Omental fat pad (tissue), 4 donors: ENCODE data around the gene ACTR6. TPM values are rescaled to one million over a fixed set of nuclear protein-coding genes. Genes with fewer than 3 reads are reported as not detected.

ENCODE experiments used
- ATAC-seq: fragments of 150-250 bp; one replicate; pipeline ENCODE4 v1.9.1; 2016; ENCODE audit warnings: mild to moderate bottlenecking, moderate library complexity; ENCODE audit not compliant: low FRiP score
- DNase-seq: peaks from one replicate; pipeline ENCODE4 v3.0.0-alpha.2; 2019; ENCODE audit warnings: low spot score
- total RNA-seq, 4 donors: library from RNA; depleted of rRNA; stranded (reverse); fragments of >200 nt; gene quantifications; one replicate each; pipeline ENCODE4 v1.1.0, GENCODE V29; 2016
- TF ChIP-seq, protein P1 (sequence below), 3 donors: fragments of 450-650 bp; IDR thresholded peaks; one replicate each; pipeline ENCODE4 v1.5.1; 2016 to 2017; ENCODE audit warnings: antibody characterized with exemption in 3 of 3, mild to moderate bottlenecking in 3 of 3, moderate library complexity in 2 of 3

Gene ACTR6
- total RNA-seq, 4 donors from 2014 or later, result 9.5 to 14.3 (median 11.6) TPM

DNA sequence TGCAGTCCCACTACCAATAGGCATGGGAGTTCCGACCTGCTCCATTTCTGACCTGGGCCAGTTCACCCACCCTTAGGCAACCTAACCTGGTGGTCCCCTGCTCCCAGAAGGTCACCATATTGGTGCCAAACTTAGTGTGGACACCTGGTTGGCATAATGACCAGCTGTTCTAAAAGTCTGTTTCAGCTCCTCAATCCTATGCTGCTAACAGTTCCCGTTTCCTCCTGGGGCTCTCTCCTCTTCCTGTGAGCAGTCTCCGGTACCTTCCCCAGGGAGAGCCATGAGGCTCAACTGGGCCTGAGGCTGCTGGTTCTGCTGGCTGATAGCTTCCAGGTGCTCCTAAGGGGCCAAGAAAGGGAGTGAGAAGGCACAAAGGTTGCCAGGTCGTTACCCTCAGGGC, 42.1 kb upstream of the ACTR6 start:
- ATAC-seq (no peak), DNase-seq (no peak)
- TF ChIP-seq, protein P1, sequence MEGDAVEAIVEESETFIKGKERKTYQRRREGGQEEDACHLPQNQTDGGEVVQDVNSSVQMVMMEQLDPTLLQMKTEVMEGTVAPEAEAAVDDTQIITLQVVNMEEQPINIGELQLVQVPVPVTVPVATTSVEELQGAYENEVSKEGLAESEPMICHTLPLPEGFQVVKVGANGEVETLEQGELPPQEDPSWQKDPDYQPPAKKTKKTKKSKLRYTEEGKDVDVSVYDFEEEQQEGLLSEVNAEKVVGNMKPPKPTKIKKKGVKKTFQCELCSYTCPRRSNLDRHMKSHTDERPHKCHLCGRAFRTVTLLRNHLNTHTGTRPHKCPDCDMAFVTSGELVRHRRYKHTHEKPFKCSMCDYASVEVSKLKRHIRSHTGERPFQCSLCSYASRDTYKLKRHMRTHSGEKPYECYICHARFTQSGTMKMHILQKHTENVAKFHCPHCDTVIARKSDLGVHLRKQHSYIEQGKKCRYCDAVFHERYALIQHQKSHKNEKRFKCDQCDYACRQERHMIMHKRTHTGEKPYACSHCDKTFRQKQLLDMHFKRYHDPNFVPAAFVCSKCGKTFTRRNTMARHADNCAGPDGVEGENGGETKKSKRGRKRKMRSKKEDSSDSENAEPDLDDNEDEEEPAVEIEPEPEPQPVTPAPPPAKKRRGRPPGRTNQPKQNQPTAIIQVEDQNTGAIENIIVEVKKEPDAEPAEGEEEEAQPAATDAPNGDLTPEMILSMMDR (IDR thresholded peaks at IDR 0.05), result no peak

DNA sequence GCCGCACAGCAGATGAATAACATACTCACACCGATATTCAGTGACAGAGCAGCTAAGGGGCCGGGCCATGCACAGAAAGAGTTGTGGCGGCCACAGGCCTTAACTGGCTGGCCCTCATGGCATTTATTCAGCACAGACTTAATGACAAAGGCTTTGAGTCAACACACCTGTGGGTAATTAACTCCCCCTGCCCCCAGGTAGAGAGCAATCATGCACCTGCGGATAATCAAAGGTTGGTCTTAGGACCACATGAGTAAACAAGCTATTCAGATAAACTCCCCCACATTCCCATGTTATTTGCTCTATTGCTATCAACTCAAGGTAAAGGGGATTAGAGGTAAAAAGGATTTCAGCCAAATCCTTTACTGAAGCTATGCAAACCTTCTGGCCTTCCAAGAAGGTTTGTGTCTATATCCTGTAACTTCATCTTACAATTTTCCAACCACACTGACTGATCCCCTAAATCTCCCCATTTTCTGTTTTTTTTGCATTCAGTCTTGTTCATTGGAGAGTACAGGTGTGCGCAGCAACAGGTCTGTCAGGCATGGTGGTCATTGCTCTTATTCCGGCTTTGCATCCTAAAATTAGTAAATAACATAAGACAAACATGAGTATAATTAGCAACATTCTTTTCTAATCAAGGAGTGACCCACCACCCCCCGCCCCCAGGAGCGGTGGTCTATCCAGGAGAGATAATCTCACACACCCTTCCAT, 41.1 kb upstream of the ACTR6 start:
- no peak for ATAC-seq
- TF ChIP-seq, protein P1 (IDR thresholded peaks at IDR 0.05), result no peak
- DNase-seq, result no peak

DNA sequence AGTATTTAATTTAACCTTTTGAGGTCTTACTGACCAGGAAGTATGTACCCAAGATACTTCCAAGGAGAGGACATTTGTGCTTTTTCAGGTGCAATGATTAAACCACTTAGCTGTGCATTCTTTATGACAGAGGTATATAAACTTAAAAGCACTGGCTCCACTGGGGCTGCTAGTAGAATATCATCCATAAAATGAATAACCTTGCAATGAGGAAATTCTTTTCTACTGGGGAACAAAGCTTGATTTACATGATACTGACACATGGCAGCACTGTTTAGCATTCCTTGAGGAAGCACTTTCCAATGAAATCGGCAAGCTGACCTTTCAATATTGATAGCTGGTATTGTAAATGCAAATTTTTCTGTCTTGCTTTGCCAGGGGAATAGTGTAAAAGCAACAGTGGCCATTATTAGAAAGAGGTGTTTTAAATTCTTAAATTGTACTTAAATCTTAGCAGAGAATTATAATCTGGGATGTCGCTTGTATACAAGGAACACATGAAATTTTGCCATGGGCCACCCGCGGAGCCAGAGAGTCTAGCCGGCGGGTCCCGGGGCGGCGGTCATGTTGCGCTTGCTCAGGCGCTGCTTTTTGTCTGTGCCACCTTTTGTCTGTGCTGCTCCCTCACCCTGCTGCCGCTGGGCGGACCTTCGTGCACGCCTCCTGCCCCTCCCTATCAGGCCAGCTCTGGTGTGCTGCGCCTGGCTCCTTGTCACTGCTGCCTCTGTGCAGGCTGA, 37.0 kb upstream of the ACTR6 start:
- TF ChIP-seq, protein P1 (IDR thresholded peaks at IDR 0.05), result no peak
- DNase-seq (no peak), ATAC-seq (peak; percentile 79)

DNA sequence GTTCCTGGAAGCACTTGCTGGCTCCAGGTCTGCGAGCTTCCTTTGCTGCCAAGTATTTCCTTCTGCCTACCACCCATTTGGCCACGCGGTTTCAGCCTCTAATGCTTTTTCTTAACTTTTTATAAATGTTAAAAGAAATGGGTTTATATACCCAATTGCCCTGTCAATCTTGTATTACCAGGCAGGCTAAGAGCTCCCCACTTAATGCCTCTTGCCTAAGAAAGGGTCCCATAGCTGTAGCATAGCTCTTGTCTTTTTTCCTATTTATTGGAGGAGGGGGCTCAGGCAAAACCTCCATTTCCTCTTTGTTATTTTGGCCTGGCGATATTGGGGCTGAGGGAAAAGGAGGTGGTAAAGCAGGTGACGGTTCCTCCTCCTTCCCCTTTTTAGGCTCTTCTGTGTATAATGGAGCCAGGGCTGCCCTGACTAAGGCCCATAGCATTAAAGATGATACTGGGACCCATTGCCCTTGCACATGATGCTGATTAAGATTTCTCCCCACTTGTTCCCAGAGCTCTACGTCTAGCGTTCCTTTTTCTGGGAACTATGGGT, 36.4 kb upstream of the ACTR6 start:
- TF ChIP-seq, protein P1 (IDR thresholded peaks at IDR 0.05), result no peak
- no peak for DNase-seq
- no peak for ATAC-seq

DNA sequence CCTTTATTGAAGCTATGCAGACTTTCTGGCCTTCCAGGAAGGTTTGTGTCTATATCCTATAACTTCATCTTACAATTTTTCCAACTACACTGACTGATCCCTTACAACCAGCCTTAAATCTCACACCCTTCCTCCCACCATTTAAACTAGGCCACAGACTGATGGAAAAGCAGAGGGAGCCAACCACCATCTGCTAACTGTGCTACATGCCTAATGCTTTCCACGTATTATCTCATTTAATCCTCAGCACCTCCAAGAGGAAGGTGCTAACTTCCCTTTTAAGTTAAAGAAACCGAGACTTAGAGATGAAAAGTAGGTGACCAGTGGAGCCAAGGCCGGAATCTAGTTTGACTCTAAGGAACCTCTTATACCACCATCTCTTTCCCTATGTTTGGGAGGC, 35.3 kb upstream of the ACTR6 start:
- ATAC-seq (no peak), DNase-seq (no peak)
- TF ChIP-seq, protein P1 (IDR thresholded peaks at IDR 0.05), result no peak

DNA sequence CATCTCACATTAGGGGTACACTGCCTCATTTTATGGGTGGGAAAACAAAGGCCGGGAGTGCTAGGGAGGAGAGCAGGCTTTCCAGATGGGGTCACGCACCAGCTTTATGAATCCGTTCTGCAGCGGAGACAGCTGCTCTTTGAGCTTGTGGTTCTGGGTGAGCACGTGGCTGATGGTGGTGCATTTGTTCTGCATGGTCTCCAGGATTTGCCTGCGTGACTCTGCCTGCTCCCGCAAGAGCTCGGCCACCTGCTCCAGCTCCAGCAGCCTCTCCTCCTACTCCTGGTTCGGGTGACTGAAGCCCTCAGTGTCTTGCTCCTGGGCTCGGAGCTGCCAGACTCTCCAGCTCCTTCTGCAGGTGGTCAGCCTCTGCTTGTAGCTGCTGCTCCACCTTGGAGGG, 34.4 kb upstream of the ACTR6 start:
- DNase-seq, result no peak
- TF ChIP-seq, protein P1 (IDR thresholded peaks at IDR 0.05), result no peak

More for the DNA sequence above, 34.4 kb upstream of the ACTR6 start:
- ATAC-seq, result no peak
